Ovary (tissue), 9 donors: ENCODE data around the gene PRDM1. TPM values are rescaled to one million over a fixed set of nuclear protein-coding genes. Genes with fewer than 3 reads are reported as not detected.

ENCODE experiments used
- DNase-seq, 5 donors: peaks; one replicate each; pipeline ENCODE4 v3.0.0-alpha.2; 2019 to 2020
- H3K27ac ChIP-seq, 2 donors: fragments of 200-600 bp; one replicate each; pipeline versions ENCODE4 v1.5.1 to v1.8.0; 2019 to 2022
- H3K27me3 ChIP-seq: fragments of 200-600 bp; one replicate; pipeline ENCODE4 v1.8.0; 2022
- H3K36me3 ChIP-seq: fragments of 200-600 bp; sonication (generic); one replicate; pipeline ENCODE4 v1.5.1; 2019
- H3K4me1 ChIP-seq: one replicate; pipeline ENCODE4 v1.8.1; 2013; ENCODE audit warnings: mild to moderate bottlenecking, moderate library complexity; ENCODE audit not compliant: insufficient read depth
- H3K4me3 ChIP-seq: fragments of 200-600 bp; sonication (generic); one replicate; pipeline ENCODE4 v1.5.1; 2017
- H3K9me3 ChIP-seq, 2 donors: fragments of 200-600 bp in 1 of 2; sonication (generic) in 1 of 2; one replicate each; pipeline versions ENCODE4 v1.5.1 to v1.8.1; 2013 to 2019; ENCODE audit warnings: mild to moderate bottlenecking in 1 of 2, moderate library complexity in 1 of 2
- CTCF ChIP-seq, 3 donors: fragments of 450-650 bp in 2 of 3; fragments of 200-600 bp in 1 of 3; IDR thresholded peaks; one replicate each; pipeline versions ENCODE4 v1.5.1 to v1.8.0; 2016 to 2022; ENCODE audit warnings: antibody characterized with exemption in 3 of 3, mild to moderate bottlenecking in 1 of 3
- EP300 ChIP-seq: sonication (generic); formaldehyde crosslinking; IDR thresholded peaks from one replicate; pipeline ENCODE4 v1.6.1; 2017; ENCODE audit warnings: antibody characterized with exemption
- POLR2A ChIP-seq: fragments of 450-650 bp; IDR thresholded peaks from one replicate; pipeline ENCODE4 v1.6.1; 2017; ENCODE audit warnings: antibody characterized with exemption, mild to moderate bottlenecking, moderate library complexity
- WGBS, 3 donors: extraction: QIAGEN DNeasy Blood & Tissue Kit in 1 of 3; methylation state at CpG; one replicate each; pipeline versions ENCODE4 v1.1.5 to v1.1.7; 2013 to 2017; 5-methylcytosine and 5-hydroxymethylcytosine counted together
- intact Hi-C, 4 donors: fragments of 100-400 bp; cut with DNase I; formaldehyde crosslinking; loops; one replicate each; pipeline versions ENCODE4 v1.11.0 to v1.15.1; 2022 to 2023
- polyA plus RNA-seq, 2 donors: library from polyadenylated mRNA; stranded (reverse); fragments of 200-250 nt in 1 of 2; fragments of 350-450 nt in 1 of 2; fragmentation: Illumina TruSeq in 1 of 2; extraction: RNeasy Lipid Tissue Mini Kit (QIAGEN cat#74804) in 1 of 2; gene quantifications; one replicate each; pipeline ENCODE4 v1.2.3, GENCODE V29; 2013 to 2014
- total RNA-seq, 7 donors: library from RNA; depleted of rRNA in 2 of 7; stranded (reverse); fragments of >200 nt in 2 of 7; fragmentation: NEBNext Ultra II Directional in 3 of 7; extraction: Animal tissue kit (Norgen Biotek cat#: 25700) in 3 of 7; gene quantifications; one replicate each; pipeline versions ENCODE4 v1.1.0 to v1.2.4, GENCODE V29; 2016 to 2023
- donor health status: DM: no; HTN: no; CAD: no; lungs with moderate emphysema.
- donor health status: DM: no; HTN: no; CAD: no.
- donor health status: Bipolar disorder and iron deficiency.
- donor health status: DM: yes; HTN: yes; CAD: no.
- donor health status: DM: no; HTN: no; CAD: no.
- donor health status: DM: yes; HTN: yes; CAD: no.

The PRDM1 gene
- total and polyA plus RNA-seq, 9 donors: 2.7 to 10.6 (median 4.4) TPM

GRCh38 chr6:106109029-106109428, 22.9 kb downstream of the PRDM1 start:
- no peak for DNase-seq
- TF ChIP-seq EP300 (no peak), CTCF (IDR thresholded peaks at IDR 0.05) (no peak), POLR2A (no peak)
- intact Hi-C loops: no loop called here
- Histone ChIP-seq H3K27ac (no peak overlapping the region), H3K4me1 (no peaks in the 10 kb centered on the region), H3K36me3 (no peaks in the 10 kb centered on the region), H3K27me3 (no peaks in the 10 kb centered on the region), H3K9me3 (no peaks in the 10 kb centered on the region), H3K4me3 (no peak overlapping the region)
- WGBS, 3 donors: 92 to 95% (median 95%) methylated on average over 3 of the region's 3 CpGs

GRCh38 chr6:106110164-106110826, 24.2 kb downstream of the PRDM1 start:
- TF ChIP-seq CTCF (IDR thresholded peaks at IDR 0.05): no peak
- no peak for TF ChIP-seq POLR2A
- no peak for TF ChIP-seq EP300
- no peaks in the 10 kb centered on the region for H3K9me3 ChIP-seq
- no peak for DNase-seq
- no peak overlapping the region for H3K27ac ChIP-seq
- H3K36me3 ChIP-seq: no peaks in the 10 kb centered on the region
- H3K27me3 ChIP-seq: no peaks in the 10 kb centered on the region
- 56 to 62% (median 57%) methylated on average over 10 of the region's 10 CpGs for WGBS, 3 donors
- intact Hi-C loops: no loop called here
- H3K4me1 ChIP-seq: no peaks in the 10 kb centered on the region
- no peak overlapping the region for H3K4me3 ChIP-seq

- no peaks in the 10 kb centered on the region for H3K27me3 ChIP-seq
- no peaks in the 10 kb centered on the region for H3K36me3 ChIP-seq
- H3K27ac ChIP-seq: no peak overlapping the region
- no peak for DNase-seq
- no peak overlapping the region for H3K4me3 ChIP-seq
- no peaks in the 10 kb centered on the region for H3K4me1 ChIP-seq
- no peaks in the 10 kb centered on the region for H3K9me3 ChIP-seq
- WGBS, 3 donors: 76 to 85% (median 77%) methylated on average over 2 of the region's 2 CpGs
- TF ChIP-seq EP300 (no peak), CTCF (IDR thresholded peaks at IDR 0.05) (no peak), POLR2A (no peak)
- intact Hi-C loops: no loop called here
Measured at GRCh38 chr6:106112433-106112832, 26.3 kb downstream of the PRDM1 start.

GRCh38 chr6:106113256-106113959, 27.3 kb downstream of the PRDM1 start:
- 76 to 86% (median 81%) methylated on average over 10 of the region's 10 CpGs for WGBS, 3 donors
- Histone ChIP-seq H3K27ac (no peak overlapping the region), H3K36me3 (no peaks in the 10 kb centered on the region), H3K4me3 (no peak overlapping the region), H3K4me1 (no peaks in the 10 kb centered on the region), H3K27me3 (no peaks in the 10 kb centered on the region), H3K9me3 (no peaks in the 10 kb centered on the region)
- TF ChIP-seq POLR2A: no peak
- no peak for TF ChIP-seq CTCF (IDR thresholded peaks at IDR 0.05)
- no peak for TF ChIP-seq EP300
- DNase-seq: no peak
- intact Hi-C loops: no loop called here
